ENCODE results near the gene MSANTD1.

The MSANTD1 gene

DNA sequence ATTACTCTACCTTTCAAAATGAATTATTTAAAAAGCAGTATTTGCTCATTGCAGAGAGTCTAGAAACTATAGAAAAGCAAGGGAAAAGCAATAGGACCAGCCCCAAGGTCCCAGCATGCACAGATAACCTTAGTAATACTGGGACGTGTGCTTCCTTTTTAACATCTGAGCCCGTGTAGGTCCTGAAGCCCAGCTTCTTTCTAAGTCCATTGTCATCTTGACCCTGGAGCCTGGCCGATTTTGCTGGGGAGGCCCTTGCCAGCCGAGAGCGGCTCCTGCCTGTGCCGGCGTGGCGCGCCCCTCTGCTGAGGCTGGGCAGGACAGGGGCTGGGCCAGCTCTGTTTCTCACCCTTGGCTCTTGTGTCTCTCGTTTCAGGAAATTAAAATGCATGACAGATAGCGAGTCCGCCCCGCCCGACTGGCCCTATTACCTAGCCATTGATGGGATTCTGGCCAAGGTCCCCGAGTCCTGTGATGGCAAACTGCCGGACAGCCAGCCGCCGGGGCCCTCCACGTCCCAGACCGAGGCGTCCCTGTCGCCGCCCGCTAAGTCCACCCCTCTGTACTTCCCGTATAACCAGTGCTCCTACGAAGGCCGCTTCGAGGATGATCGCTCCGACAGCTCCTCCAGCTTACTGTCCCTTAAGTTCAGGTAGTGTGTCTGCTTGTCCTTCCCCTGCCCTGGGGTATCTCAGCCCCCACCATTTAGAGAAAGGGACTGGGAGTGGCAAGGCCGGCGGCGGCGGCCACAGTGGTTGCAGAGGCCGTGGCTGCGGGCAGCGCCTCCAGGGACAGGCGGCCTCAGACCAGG lies 4.1 kb downstream of the MSANTD1 start:
- H3K9me3 Mint-ChIP-seq = no peaks in the 10 kb centered on the region
- no peaks in the 10 kb centered on the region for H3K27me3 Mint-ChIP-seq (ENCODE audit: low read depth, poor library complexity)
- peak; percentile 3 for DNase-seq
- TF ChIP-seq, protein P1, sequence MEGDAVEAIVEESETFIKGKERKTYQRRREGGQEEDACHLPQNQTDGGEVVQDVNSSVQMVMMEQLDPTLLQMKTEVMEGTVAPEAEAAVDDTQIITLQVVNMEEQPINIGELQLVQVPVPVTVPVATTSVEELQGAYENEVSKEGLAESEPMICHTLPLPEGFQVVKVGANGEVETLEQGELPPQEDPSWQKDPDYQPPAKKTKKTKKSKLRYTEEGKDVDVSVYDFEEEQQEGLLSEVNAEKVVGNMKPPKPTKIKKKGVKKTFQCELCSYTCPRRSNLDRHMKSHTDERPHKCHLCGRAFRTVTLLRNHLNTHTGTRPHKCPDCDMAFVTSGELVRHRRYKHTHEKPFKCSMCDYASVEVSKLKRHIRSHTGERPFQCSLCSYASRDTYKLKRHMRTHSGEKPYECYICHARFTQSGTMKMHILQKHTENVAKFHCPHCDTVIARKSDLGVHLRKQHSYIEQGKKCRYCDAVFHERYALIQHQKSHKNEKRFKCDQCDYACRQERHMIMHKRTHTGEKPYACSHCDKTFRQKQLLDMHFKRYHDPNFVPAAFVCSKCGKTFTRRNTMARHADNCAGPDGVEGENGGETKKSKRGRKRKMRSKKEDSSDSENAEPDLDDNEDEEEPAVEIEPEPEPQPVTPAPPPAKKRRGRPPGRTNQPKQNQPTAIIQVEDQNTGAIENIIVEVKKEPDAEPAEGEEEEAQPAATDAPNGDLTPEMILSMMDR (IDR thresholded peaks at IDR 0.05) = no peak
- no peak overlapping the region for H3K4me3 Mint-ChIP-seq
- H3K27ac Mint-ChIP-seq = no peak overlapping the region
- no peaks in the 10 kb centered on the region for H3K36me3 Mint-ChIP-seq (ENCODE audit: low read depth)
- peaks cover 4% of the 10 kb centered on the region for H3K4me1 Mint-ChIP-seq

DNA sequence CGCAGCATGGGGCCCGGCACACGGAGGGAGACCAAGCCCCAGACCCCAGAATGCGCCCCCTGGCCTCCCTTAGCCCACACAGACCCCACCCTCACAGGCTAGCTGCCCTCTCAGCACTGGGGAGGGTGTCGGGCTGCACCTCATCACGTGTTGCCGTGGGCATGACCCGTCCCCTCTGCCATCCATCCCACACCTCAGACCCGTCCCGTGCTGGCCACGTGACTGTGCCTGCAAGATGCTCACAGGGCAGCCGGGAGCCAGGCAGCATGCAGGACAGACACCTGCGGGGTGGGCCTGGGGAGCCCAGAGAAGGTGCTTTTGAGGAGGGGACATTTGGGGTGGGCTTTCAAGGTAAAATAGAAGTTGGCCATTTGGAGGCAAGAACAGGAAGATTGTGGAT lies 4.8 kb downstream of the MSANTD1 start:
- no peaks in the 10 kb centered on the region for H3K27me3 Mint-ChIP-seq (ENCODE audit: low read depth, poor library complexity)
- H3K27ac Mint-ChIP-seq = no peak overlapping the region
- DNase-seq = no peak
- no peaks in the 10 kb centered on the region for H3K9me3 Mint-ChIP-seq
- no peak overlapping the region for H3K4me3 Mint-ChIP-seq
- TF ChIP-seq, protein P1 (IDR thresholded peaks at IDR 0.05) = no peak
- no peaks in the 10 kb centered on the region for H3K36me3 Mint-ChIP-seq (ENCODE audit: low read depth)
- H3K4me1 Mint-ChIP-seq = peaks cover 4% of the 10 kb centered on the region

DNA sequence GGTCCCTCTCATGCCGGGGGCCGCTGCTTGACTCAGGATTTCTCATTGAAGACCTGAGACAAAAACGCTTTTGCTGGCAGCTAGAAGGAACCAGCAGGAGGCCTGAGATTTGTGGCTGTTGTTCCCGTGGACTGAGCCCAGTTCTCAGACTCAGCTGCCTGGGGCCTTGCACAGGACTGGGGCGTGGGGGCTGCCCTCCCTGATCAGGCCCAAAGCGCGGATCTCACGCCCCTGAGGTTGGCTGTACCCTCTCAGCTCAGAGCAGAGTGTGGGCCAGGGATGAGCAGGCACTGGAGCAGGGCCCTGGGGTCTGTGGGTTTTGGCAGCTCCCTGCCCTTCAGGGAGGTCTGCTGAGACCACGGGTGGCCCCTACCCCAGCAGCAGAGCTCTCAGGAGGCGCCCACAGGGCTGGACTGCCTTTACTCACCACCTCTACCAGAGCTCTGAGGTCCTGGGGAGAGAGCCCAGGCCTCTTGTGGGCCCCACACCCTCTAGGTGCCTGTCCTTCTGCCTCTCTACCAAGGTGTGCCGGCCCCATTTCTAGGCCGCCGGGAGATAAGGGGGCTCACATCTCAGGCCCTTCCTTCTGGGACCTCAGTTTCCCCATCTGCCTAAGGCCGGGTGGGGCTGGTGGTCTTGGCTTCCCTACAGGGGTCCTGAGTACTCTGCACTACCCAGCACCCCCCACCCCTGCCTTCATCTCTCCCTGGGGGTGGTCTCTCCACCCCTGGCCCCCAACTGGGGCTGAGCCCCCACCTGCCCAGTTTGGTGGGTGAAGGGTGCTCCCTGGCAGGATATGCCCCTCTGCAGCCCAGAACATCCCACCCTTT lies 5.6 kb downstream of the MSANTD1 start:
- Mint-ChIP-seq H3K36me3 (ENCODE audit: low read depth) (no peaks in the 10 kb centered on the region), H3K4me1 (peaks cover 4% of the 10 kb centered on the region), H3K9me3 (no peaks in the 10 kb centered on the region), H3K4me3 (no peak overlapping the region), H3K27ac (no peak overlapping the region), H3K27me3 (ENCODE audit: low read depth, poor library complexity) (no peaks in the 10 kb centered on the region)
- TF ChIP-seq, protein P1 (IDR thresholded peaks at IDR 0.05) = no peak
- DNase-seq = no peak

DNA sequence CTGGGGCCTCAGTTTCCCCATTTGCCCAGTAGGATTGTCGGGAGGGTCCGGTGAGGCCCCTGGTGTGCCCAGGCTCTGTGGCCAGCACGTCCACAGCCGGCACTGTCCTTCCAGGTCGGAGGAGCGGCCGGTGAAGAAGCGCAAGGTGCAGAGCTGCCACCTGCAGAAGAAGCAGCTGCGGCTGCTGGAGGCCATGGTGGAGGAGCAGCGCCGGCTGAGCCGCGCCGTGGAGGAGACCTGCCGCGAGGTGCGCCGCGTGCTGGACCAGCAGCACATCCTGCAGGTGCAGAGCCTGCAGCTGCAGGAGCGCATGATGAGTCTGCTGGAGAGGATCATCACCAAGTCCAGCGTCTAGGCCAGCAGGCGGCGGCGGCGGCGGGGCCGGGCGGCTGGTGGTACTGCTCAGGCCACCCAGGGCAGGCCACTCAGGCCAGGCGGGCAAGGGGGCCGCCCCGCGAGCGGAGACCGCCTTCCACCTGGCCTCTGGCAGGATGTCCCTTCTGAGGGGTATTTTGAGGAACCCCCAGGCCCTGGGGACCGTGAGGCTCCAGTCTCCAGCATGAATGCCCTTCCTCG lies 6.7 kb downstream of the MSANTD1 start:
- Mint-ChIP-seq H3K27me3 (ENCODE audit: low read depth, poor library complexity) (no peaks in the 10 kb centered on the region), H3K4me1 (no peaks in the 10 kb centered on the region), H3K36me3 (ENCODE audit: low read depth) (no peaks in the 10 kb centered on the region), H3K9me3 (no peaks in the 10 kb centered on the region), H3K4me3 (no peak overlapping the region), H3K27ac (peak overlapping the region; percentile 29)
- TF ChIP-seq, protein P1 (IDR thresholded peaks at IDR 0.05) = no peak
- no peak for DNase-seq

DNA sequence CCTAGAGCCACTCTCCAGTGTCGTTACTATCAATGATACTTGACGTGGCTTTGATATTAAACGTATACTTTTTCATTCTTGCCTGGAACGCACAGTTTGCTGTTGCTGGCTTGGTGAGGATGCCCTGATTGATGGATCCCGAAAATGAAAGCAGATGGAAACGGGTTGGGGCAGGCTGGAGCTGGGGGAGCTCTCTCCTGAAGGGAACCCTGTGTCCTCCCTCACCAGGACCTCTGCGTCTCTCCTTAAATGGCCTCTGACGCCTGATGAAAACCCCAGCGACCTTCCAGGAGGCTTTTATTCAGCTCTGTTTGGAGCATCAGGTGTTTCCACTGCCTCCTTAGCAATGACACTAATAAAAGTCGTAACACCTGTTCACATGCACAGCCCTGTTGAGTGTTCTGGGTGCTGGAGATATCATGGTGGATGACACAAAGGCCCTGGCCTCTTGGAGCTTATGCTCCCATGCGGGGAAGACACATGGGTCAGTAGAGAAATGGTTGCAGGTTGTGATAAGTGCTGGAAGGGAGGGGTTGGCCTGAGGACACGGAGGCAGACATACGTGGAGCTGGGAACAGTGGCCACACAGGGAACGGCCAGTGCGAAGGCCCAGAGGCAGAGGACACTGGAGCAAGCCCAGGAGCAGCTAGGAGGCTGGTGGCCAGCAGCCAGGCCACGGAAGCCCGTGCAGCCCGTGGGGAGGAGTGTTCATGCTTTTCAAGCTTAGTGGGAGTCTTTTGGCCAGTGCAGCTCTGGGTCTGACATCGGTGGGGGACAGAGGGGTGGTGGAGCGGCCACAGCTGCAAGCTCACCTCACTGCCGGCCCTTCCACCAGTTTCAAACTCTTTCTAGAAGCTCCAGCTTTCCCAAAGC lies 7.5 kb downstream of the MSANTD1 start:
- Mint-ChIP-seq H3K4me3 (no peak overlapping the region), H3K4me1 (no peaks in the 10 kb centered on the region)
- TF ChIP-seq, protein P1 (IDR thresholded peaks at IDR 0.05) = no peak

More for the DNA sequence above, 7.5 kb downstream of the MSANTD1 start:
- DNase-seq = no peak
- Mint-ChIP-seq H3K36me3 (ENCODE audit: low read depth) (no peaks in the 10 kb centered on the region), H3K27ac (peak overlapping the region; percentile 29), H3K9me3 (no peaks in the 10 kb centered on the region), H3K27me3 (ENCODE audit: low read depth, poor library complexity) (no peaks in the 10 kb centered on the region)
